MM.1S (cell line): ENCODE measurements around the gene PELI1.

Experiments
- DNase-seq: peaks from one replicate; pipeline ENCODE4 v3.0.0-alpha.2; 2015
- H2AFZ ChIP-seq: fragments of 300-600 bp; sonication (generic); 2 replicates; pipeline ENCODE4 v1.6.0; 2016; ENCODE audit warnings: antibody characterized with exemption, low read length
- H3F3A ChIP-seq: fragments of 300-600 bp; sonication (generic); 2 replicates; pipeline ENCODE4 v1.6.1; 2016; ENCODE audit warnings: mild to moderate bottlenecking, antibody characterized with exemption, low read length, moderate library complexity, mixed read lengths; ENCODE audit not compliant: insufficient read depth
- H3K27ac ChIP-seq: fragments of 300-600 bp; sonication (generic); 2 replicates; pipeline ENCODE4 v1.5.1; 2016; ENCODE audit warnings: mild to moderate bottlenecking, low read length
- H3K27me3 ChIP-seq: fragments of 300-600 bp; sonication (generic); replicated peaks from 2 replicates; pipeline ENCODE4 v1.6.0; 2016; ENCODE audit warnings: low read length; ENCODE audit not compliant: insufficient read depth
- H3K36me3 ChIP-seq: fragments of 300-600 bp; sonication (generic); replicated peaks from 2 replicates; pipeline ENCODE4 v1.6.1; 2016; ENCODE audit warnings: mild to moderate bottlenecking, low read length, mixed read lengths; ENCODE audit not compliant: insufficient read depth
- H3K4me1 ChIP-seq: fragments of 300-600 bp; sonication (generic); 2 replicates; pipeline ENCODE4 v1.6.1; 2016; ENCODE audit warnings: low read length, mixed read lengths
- H3K4me2 ChIP-seq: fragments of 300-600 bp; sonication (generic); 2 replicates; pipeline ENCODE4 v1.6.0; 2016; ENCODE audit warnings: low read depth, low read length
- H3K4me3 ChIP-seq: fragments of 300-600 bp; sonication (generic); 2 replicates; pipeline ENCODE4 v1.5.1; 2016; ENCODE audit warnings: low read length, mixed read lengths
- H3K79me2 ChIP-seq: fragments of 300-600 bp; sonication (generic); 2 replicates; pipeline ENCODE4 v1.6.1; 2016; ENCODE audit warnings: mixed run types, low read length, mixed read lengths
- H3K9ac ChIP-seq: fragments of 300-600 bp; sonication (generic); 2 replicates; pipeline ENCODE4 v1.6.1; 2016; ENCODE audit warnings: low read length, mixed read lengths
- H3K9me2 ChIP-seq: fragments of 300-600 bp; sonication (generic); replicated peaks from 2 replicates; pipeline ENCODE4 v1.6.1; 2016; ENCODE audit warnings: mild to moderate bottlenecking, low read length, mixed read lengths; ENCODE audit not compliant: insufficient read depth
- H3K9me3 ChIP-seq: fragments of 300-600 bp; sonication (generic); replicated peaks from 2 replicates; pipeline ENCODE4 v1.6.1; 2016; ENCODE audit warnings: mild to moderate bottlenecking, low read length, mixed read lengths; ENCODE audit not compliant: insufficient read depth
- H4K20me1 ChIP-seq: fragments of 300-600 bp; sonication (generic); 2 replicates; pipeline ENCODE4 v1.6.1; 2016; ENCODE audit warnings: mild to moderate bottlenecking, low read length, moderate library complexity, mixed read lengths; ENCODE audit not compliant: insufficient read depth
- CTCF ChIP-seq: fragments of 300-600 bp; sonication (generic); IDR thresholded peaks from 2 replicates; pipeline ENCODE4 v1.5.1; 2016; ENCODE audit warnings: antibody characterized with exemption, low read length, mixed read lengths
- EZH2 ChIP-seq: fragments of 300-600 bp; sonication (generic); optimal IDR thresholded peaks from 2 replicates; pipeline ENCODE3; 2017; ENCODE audit warnings: low read depth, mild to moderate bottlenecking, antibody characterized with exemption, low read length, mixed read lengths
- EZH2phosphoT487 ChIP-seq: fragments of 300-600 bp; sonication (generic); IDR thresholded peaks from 2 replicates; pipeline ENCODE4 v1.6.1; 2018; ENCODE audit warnings: antibody characterized with exemption, low read length

PELI1 gene

GRCh38 chr2:64192125-64192479, 47.9 kb upstream of the PELI1 start:
- Histone ChIP-seq H3K9me2 (no peaks in the 10 kb centered on the region), H3K4me2 (peak overlapping the region; percentile 27), H3K4me1 (peaks cover 44% of the 10 kb centered on the region), H3K79me2 (no peaks in the 10 kb centered on the region), H4K20me1 (no peaks in the 10 kb centered on the region), H3K4me3 (no peak overlapping the region), H3K9me3 (no peaks in the 10 kb centered on the region), H3K9ac (no peak overlapping the region; the same call in 1 of the 2 replicates), H2AFZ (no peak overlapping the region), H3K27me3 (no peaks in the 10 kb centered on the region), H3F3A (peaks cover 29% of the 10 kb centered on the region), H3K36me3 (no peaks in the 10 kb centered on the region), H3K27ac (peak overlapping the region; percentile 38; the same call in 1 of the 2 replicates)
- DNase-seq = peak; percentile 77
- TF ChIP-seq CTCF = no peak
- TF ChIP-seq EZH2phosphoT487 = no peak
- TF ChIP-seq EZH2 = no peak

DNA sequence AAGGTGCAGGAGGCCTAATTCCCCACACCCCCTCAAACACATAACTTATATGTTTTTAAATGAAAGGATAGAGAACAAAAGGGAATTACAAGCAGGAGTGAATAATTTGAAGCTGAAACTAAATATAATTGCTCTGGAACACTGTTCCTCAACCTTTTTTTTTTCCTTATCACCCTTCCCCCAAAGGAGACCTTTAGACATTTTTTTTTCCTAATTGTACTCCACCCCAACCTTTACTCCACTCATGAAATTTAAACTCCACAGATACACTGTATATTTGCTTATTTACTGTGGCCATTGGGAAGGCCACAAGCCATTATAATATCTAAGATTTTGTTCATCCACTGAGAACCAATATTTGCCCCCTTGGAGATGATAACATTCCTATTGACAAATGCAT, 45.4 kb upstream of the PELI1 start:
- Histone ChIP-seq H3K9ac (peak overlapping the region; percentile 44; the same call in 1 of the 2 replicates), H3K9me3 (no peaks in the 10 kb centered on the region), H3K9me2 (no peaks in the 10 kb centered on the region), H3K4me2 (peak overlapping the region; percentile 71), H3K79me2 (no peaks in the 10 kb centered on the region), H3K4me3 (peak overlapping the region; percentile 50), H3K4me1 (peaks cover 44% of the 10 kb centered on the region), H4K20me1 (no peaks in the 10 kb centered on the region), H3F3A (peaks cover 29% of the 10 kb centered on the region), H3K27ac (peak overlapping the region; percentile 52; the same call in 1 of the 2 replicates), H3K27me3 (no peaks in the 10 kb centered on the region), H2AFZ (peak overlapping the region; percentile 51), H3K36me3 (no peaks in the 10 kb centered on the region)
- DNase-seq = no peak
- no peak for TF ChIP-seq EZH2
- TF ChIP-seq EZH2phosphoT487 = no peak
- no peak for TF ChIP-seq CTCF

DNA sequence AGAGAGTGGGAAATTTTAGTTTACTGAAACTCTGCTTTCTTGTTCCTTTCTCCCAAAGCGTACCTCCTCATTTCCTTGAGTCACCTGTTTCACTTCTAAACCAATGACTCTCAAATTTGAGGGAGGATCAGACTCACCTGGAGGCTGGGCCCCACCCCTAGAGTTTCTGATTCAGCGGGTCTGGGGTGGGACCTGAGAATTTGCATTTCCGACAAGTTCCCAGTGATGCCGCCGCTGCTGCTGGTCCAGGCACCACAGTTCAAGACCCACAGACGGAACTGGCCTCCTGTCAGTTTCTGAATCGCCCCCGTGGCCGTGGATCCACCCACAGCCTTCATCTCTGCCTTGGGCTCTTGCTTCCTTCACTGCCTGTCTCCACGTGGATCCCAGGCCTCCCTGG, 44.9 kb upstream of the PELI1 start:
- Histone ChIP-seq H3K27ac (peak overlapping the region; percentile 52; the same call in 1 of the 2 replicates), H4K20me1 (no peaks in the 10 kb centered on the region), H3K27me3 (no peaks in the 10 kb centered on the region), H3K79me2 (no peaks in the 10 kb centered on the region), H3K9ac (peak overlapping the region; percentile 44; the same call in 1 of the 2 replicates), H3F3A (peaks cover 29% of the 10 kb centered on the region), H3K9me2 (no peaks in the 10 kb centered on the region), H3K4me1 (peaks cover 44% of the 10 kb centered on the region), H3K4me2 (peak overlapping the region; percentile 71), H3K9me3 (no peaks in the 10 kb centered on the region), H3K4me3 (peak overlapping the region; percentile 50), H2AFZ (peak overlapping the region; percentile 51), H3K36me3 (no peaks in the 10 kb centered on the region)
- TF ChIP-seq CTCF (no peak), EZH2phosphoT487 (no peak), EZH2 (no peak)
- peak; percentile 77 for DNase-seq
